SK-N-MC (cell line): ENCODE measurements around the gene LBX2.

ENCODE experiments used
- EZH2 ChIP-seq: fragments of 200-600 bp; sonication (generic); IDR thresholded peaks from one replicate; pipeline ENCODE4 v1.6.1; 2017; ENCODE audit warnings: antibody characterized with exemption
- FOXP2 ChIP-seq: optimal IDR thresholded peaks from 2 replicates; pipeline ENCODE3; 2011; ENCODE audit warnings: mild to moderate bottlenecking, moderate library complexity; ENCODE audit not compliant: insufficient read depth; ENCODE audit errors: extremely low read length, control extremely low read depth
- POLR2AphosphoS5 ChIP-seq: IDR thresholded peaks from 2 replicates; pipeline ENCODE4 v1.6.1; 2012; ENCODE audit warnings: mild to moderate bottlenecking, low read depth, low read length, borderline replicate concordance

DNA sequence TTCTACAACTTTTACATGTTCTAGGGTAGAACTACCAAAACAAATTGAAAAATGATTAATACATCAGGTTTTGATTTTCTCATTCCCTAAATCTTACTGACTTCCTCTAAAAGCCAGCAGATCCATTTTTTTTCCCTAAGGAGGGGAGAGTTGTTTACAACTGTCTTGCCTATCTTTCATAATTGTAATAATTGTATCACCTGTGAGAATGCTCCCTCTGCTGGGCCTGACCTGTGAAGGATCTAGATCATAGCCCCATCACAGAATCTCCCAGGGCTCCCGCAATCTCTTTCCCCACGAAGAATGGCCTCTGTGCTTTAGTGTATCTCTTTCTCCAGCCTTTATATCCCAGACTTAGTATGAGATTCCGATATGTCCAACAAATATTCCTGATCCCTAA lies 45.2 kb upstream of the LBX2 start:
- TF ChIP-seq POLR2AphosphoS5 = no peak
- TF ChIP-seq EZH2 = no peak
- TF ChIP-seq FOXP2 = no peak
